HCT116 (cell line): ENCODE results near the gene OOSP4B.

ENCODE experiments used
- EGR1 ChIP-seq: IDR thresholded peaks from 2 replicates; pipeline ENCODE4 v1.6.1; 2012; ENCODE audit warnings: low read depth
- EZH2 ChIP-seq: fragments of 200-600 bp; sonication (generic); IDR thresholded peaks from 2 replicates; pipeline ENCODE4 v1.6.1; 2017; ENCODE audit warnings: antibody characterized with exemption, mixed run types
- EZH2phosphoT487 ChIP-seq: fragments of 200-600 bp; IDR thresholded peaks from 2 replicates; pipeline ENCODE4 v1.6.1; 2018; ENCODE audit warnings: antibody characterized with exemption, borderline replicate concordance
- FOSL1 ChIP-seq: IDR thresholded peaks from 2 replicates; pipeline ENCODE4 v1.6.1; 2012; ENCODE audit warnings: low read depth
- MAX ChIP-seq: IDR thresholded peaks from 2 replicates; pipeline ENCODE4 v1.6.1; 2012
- POLR2A ChIP-seq: IDR thresholded peaks from 2 replicates; pipeline ENCODE4 v1.7.0; 2011; ENCODE audit warnings: borderline replicate concordance; ENCODE audit not compliant: insufficient read depth, insufficient read length; ENCODE audit errors: extremely low read depth
- POLR2AphosphoS5 ChIP-seq: IDR thresholded peaks from 2 replicates; pipeline ENCODE4 v1.6.1; 2011; ENCODE audit warnings: mild to moderate bottlenecking, low read depth, low read length, moderate library complexity
- RAD21 ChIP-seq: IDR thresholded peaks from 2 replicates; pipeline ENCODE4 v1.6.1; 2012; ENCODE audit warnings: low read depth, mild to moderate bottlenecking
- SP1 ChIP-seq: IDR thresholded peaks from 2 replicates; pipeline ENCODE4 v1.6.1; 2012; ENCODE audit warnings: low read depth
- ZNF274 ChIP-seq: fragments of 200-500 bp; sonication (Bioruptor generic); IDR thresholded peaks from 2 replicates; pipeline ENCODE4 v1.6.1; 2014; ENCODE audit warnings: mild to moderate bottlenecking, low read depth, low read length, inconsistent platforms
- TF ChIP-seq, protein P1 (sequence below), 3 experiments: fragments of 200-600 bp in 1 of 3; sonication (generic) in 1 of 3; IDR thresholded peaks in 2 of 3; conservative IDR thresholded peaks in 1 of 3; 2 replicates each; pipeline ENCODE4 v1.5.1; 2012 to 2017; ENCODE audit warnings: low read depth in 2 of 3, low read length in 2 of 3, antibody characterized with exemption in 1 of 3, borderline replicate concordance in 1 of 3, control low read depth in 1 of 3, mild to moderate bottlenecking in 1 of 3, mixed read lengths in 1 of 3, mixed run types in 1 of 3, moderate library complexity in 1 of 3; ENCODE audit not compliant: insufficient read depth in 1 of 3
- TF ChIP-seq, protein P2 (sequence below): IDR thresholded peaks from 2 replicates; pipeline ENCODE4 v1.6.1; 2011; ENCODE audit warnings: mild to moderate bottlenecking, low read length, moderate library complexity; ENCODE audit not compliant: insufficient replicate concordance; ENCODE audit errors: extremely low read depth

GRCh38 chr11:59983212-59983611 is 33.8 kb upstream of the OOSP4B start:
- TF ChIP-seq, protein P1, sequence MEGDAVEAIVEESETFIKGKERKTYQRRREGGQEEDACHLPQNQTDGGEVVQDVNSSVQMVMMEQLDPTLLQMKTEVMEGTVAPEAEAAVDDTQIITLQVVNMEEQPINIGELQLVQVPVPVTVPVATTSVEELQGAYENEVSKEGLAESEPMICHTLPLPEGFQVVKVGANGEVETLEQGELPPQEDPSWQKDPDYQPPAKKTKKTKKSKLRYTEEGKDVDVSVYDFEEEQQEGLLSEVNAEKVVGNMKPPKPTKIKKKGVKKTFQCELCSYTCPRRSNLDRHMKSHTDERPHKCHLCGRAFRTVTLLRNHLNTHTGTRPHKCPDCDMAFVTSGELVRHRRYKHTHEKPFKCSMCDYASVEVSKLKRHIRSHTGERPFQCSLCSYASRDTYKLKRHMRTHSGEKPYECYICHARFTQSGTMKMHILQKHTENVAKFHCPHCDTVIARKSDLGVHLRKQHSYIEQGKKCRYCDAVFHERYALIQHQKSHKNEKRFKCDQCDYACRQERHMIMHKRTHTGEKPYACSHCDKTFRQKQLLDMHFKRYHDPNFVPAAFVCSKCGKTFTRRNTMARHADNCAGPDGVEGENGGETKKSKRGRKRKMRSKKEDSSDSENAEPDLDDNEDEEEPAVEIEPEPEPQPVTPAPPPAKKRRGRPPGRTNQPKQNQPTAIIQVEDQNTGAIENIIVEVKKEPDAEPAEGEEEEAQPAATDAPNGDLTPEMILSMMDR (IDR thresholded peaks at IDR 0.05 in 2 of 3, conservative IDR thresholded peaks at IDR 0.05 in 1 of 3; ENCODE audit: borderline replicate concordance in 1 of 3, insufficient read depth in 1 of 3, low read depth in 2 of 3, low read length in 2 of 3) = no peak
- TF ChIP-seq ZNF274 = no peak
- no peak for TF ChIP-seq EZH2
- TF ChIP-seq FOSL1 = no peak
- TF ChIP-seq EGR1 = no peak
- TF ChIP-seq POLR2AphosphoS5 = no peak
- no peak for TF ChIP-seq SP1
- no peak for TF ChIP-seq MAX
- TF ChIP-seq POLR2A = no peak
- no peak for TF ChIP-seq RAD21
- TF ChIP-seq, protein P2, sequence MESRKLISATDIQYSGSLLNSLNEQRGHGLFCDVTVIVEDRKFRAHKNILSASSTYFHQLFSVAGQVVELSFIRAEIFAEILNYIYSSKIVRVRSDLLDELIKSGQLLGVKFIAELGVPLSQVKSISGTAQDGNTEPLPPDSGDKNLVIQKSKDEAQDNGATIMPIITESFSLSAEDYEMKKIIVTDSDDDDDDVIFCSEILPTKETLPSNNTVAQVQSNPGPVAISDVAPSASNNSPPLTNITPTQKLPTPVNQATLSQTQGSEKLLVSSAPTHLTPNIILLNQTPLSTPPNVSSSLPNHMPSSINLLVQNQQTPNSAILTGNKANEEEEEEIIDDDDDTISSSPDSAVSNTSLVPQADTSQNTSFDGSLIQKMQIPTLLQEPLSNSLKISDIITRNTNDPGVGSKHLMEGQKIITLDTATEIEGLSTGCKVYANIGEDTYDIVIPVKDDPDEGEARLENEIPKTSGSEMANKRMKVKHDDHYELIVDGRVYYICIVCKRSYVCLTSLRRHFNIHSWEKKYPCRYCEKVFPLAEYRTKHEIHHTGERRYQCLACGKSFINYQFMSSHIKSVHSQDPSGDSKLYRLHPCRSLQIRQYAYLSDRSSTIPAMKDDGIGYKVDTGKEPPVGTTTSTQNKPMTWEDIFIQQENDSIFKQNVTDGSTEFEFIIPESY = no peak
- no peak for TF ChIP-seq EZH2phosphoT487
